Parathyroid adenoma (tissue), 2 donors: ENCODE measurements around the gene ELMO3.

Experiments
- H2AFZ ChIP-seq: fragments of 300-600 bp; sonication (generic); one replicate; pipeline ENCODE4 v1.7.0; 2017; ENCODE audit warnings: antibody characterized with exemption, mild to moderate bottlenecking
- H3K27ac ChIP-seq: fragments of 300-600 bp; sonication (generic); one replicate; pipeline ENCODE4 v1.7.0; 2017
- H3K27me3 ChIP-seq: fragments of 300-600 bp; sonication (generic); one replicate; pipeline ENCODE4 v1.7.0; 2017; ENCODE audit warnings: low read length; ENCODE audit not compliant: control insufficient read depth, insufficient read depth
- H3K36me3 ChIP-seq: fragments of 300-600 bp; sonication (generic); one replicate; pipeline ENCODE4 v1.7.0; 2017; ENCODE audit warnings: low read length; ENCODE audit not compliant: control insufficient read depth, insufficient read depth
- H3K4me1 ChIP-seq: fragments of 300-600 bp; sonication (generic); one replicate; pipeline ENCODE4 v1.7.0; 2017; ENCODE audit warnings: control low read depth
- H3K4me2 ChIP-seq: fragments of 300-600 bp; sonication (generic); one replicate; pipeline ENCODE4 v1.7.0; 2017; ENCODE audit warnings: low read length
- H3K4me3 ChIP-seq: fragments of 300-600 bp; sonication (generic); one replicate; pipeline ENCODE4 v1.7.0; 2017; ENCODE audit warnings: low read depth, low read length
- H3K79me2 ChIP-seq: fragments of 300-600 bp; sonication (generic); one replicate; pipeline ENCODE4 v1.7.0; 2017; ENCODE audit warnings: control low read depth
- H3K9ac ChIP-seq: fragments of 300-600 bp; sonication (generic); one replicate; pipeline ENCODE4 v1.7.0; 2017; ENCODE audit warnings: mild to moderate bottlenecking
- H3K9me3 ChIP-seq: fragments of 300-600 bp; sonication (generic); one replicate; pipeline ENCODE4 v1.7.0; 2017; ENCODE audit warnings: low read length; ENCODE audit not compliant: control insufficient read depth
- TF ChIP-seq, protein P1 (sequence below): fragments of 300-600 bp; sonication (generic); IDR thresholded peaks from one replicate; pipeline ENCODE4 v1.7.0; 2017; ENCODE audit warnings: antibody characterized with exemption, mild to moderate bottlenecking
- donor health status: primary hyperparathyroidism.

The ELMO3 gene

GRCh38 chr16:67240506-67240905 lies 41.6 kb downstream of the ELMO3 start:
- H3K27me3 ChIP-seq: no peaks in the 10 kb centered on the region
- H3K27ac ChIP-seq: no peak overlapping the region
- peaks cover 2% of the 10 kb centered on the region for H3K79me2 ChIP-seq
- H3K9ac ChIP-seq: no peak overlapping the region
- no peaks in the 10 kb centered on the region for H3K36me3 ChIP-seq
- no peak overlapping the region for H3K4me2 ChIP-seq
- TF ChIP-seq, protein P1, sequence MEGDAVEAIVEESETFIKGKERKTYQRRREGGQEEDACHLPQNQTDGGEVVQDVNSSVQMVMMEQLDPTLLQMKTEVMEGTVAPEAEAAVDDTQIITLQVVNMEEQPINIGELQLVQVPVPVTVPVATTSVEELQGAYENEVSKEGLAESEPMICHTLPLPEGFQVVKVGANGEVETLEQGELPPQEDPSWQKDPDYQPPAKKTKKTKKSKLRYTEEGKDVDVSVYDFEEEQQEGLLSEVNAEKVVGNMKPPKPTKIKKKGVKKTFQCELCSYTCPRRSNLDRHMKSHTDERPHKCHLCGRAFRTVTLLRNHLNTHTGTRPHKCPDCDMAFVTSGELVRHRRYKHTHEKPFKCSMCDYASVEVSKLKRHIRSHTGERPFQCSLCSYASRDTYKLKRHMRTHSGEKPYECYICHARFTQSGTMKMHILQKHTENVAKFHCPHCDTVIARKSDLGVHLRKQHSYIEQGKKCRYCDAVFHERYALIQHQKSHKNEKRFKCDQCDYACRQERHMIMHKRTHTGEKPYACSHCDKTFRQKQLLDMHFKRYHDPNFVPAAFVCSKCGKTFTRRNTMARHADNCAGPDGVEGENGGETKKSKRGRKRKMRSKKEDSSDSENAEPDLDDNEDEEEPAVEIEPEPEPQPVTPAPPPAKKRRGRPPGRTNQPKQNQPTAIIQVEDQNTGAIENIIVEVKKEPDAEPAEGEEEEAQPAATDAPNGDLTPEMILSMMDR: no peak
- H3K4me1 ChIP-seq: peaks cover under 1% of the 10 kb centered on the region
- H3K9me3 ChIP-seq: no peaks in the 10 kb centered on the region
- no peak overlapping the region for H2AFZ ChIP-seq
- H3K4me3 ChIP-seq: no peak overlapping the region

GRCh38 chr16:67241008-67241900 lies 42.3 kb downstream of the ELMO3 start:
- H3K36me3 ChIP-seq: no peaks in the 10 kb centered on the region
- TF ChIP-seq, protein P1: no peak
- no peak overlapping the region for H2AFZ ChIP-seq
- no peak overlapping the region for H3K4me3 ChIP-seq
- H3K9ac ChIP-seq: no peak overlapping the region
- H3K79me2 ChIP-seq: peaks cover 2% of the 10 kb centered on the region
- H3K27me3 ChIP-seq: no peaks in the 10 kb centered on the region
- H3K27ac ChIP-seq: peak overlapping the region; percentile 21
- H3K4me1 ChIP-seq: peaks cover 5% of the 10 kb centered on the region
- no peaks in the 10 kb centered on the region for H3K9me3 ChIP-seq
- H3K4me2 ChIP-seq: no peak overlapping the region

DNA sequence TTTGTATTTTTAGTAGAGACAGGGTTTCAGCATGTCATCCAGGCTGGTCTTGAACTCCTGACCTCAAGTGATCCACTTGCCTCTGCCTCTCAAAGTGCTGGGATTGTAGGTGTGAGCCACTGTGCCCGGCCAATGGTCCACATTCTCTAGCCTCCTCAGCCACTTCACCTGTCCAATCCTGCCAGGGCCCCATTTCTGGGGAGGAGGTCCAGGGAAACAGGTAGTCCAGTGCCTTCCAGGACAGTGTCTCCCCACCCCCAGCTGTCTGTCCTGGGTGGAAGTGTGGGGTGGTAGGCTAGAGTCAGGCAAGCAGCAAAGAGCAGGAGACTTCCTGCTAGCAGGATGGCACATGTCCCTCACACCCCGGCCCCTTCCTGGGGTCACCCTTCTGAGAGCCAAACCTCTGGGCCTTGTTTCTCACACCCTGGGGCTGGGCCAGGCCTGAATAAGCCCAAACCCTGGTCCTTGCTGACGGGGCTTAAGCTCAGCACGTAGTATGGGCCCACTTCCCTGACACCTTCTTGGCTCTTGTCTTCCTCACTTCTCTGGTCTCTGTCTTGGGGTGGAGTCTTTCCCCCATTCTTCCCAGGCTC lies 43.3 kb downstream of the ELMO3 start:
- Histone ChIP-seq H3K4me3 (no peak overlapping the region), H3K27ac (peak overlapping the region; percentile 21), H3K9me3 (no peaks in the 10 kb centered on the region), H3K4me1 (peaks cover 5% of the 10 kb centered on the region), H3K27me3 (no peaks in the 10 kb centered on the region), H2AFZ (no peak overlapping the region), H3K9ac (no peak overlapping the region), H3K36me3 (no peaks in the 10 kb centered on the region), H3K4me2 (no peak overlapping the region), H3K79me2 (peaks cover 2% of the 10 kb centered on the region)
- TF ChIP-seq, protein P1: no peak

GRCh38 chr16:67243481-67243880 lies 44.5 kb downstream of the ELMO3 start:
- peak overlapping the region; percentile 62 for H3K27ac ChIP-seq
- no peak overlapping the region for H3K4me2 ChIP-seq
- no peak overlapping the region for H3K4me3 ChIP-seq
- H3K9me3 ChIP-seq: no peaks in the 10 kb centered on the region
- TF ChIP-seq, protein P1: no peak
- peaks cover 8% of the 10 kb centered on the region for H3K4me1 ChIP-seq
- H3K36me3 ChIP-seq: no peaks in the 10 kb centered on the region
- H3K79me2 ChIP-seq: peaks cover 2% of the 10 kb centered on the region
- H2AFZ ChIP-seq: no peak overlapping the region
- no peak overlapping the region for H3K9ac ChIP-seq
- no peaks in the 10 kb centered on the region for H3K27me3 ChIP-seq
